H1 (cell line): ENCODE data around the gene COPS2. TPM values are rescaled to one million over a fixed set of nuclear protein-coding genes. Genes with fewer than 3 reads are reported as not detected.

Source experiments
- CTCF ChIA-PET: fragments of 300-600 bp; sonication (Branson Sonifier 250); formaldehyde crosslinking; loops from one replicate; lab custom pipeline; 2021; ENCODE audit not compliant: partially characterized antibody; lab: Charles Lee
- POLR2A ChIA-PET: fragments of 300-600 bp; sonication (Branson Sonifier 250); formaldehyde crosslinking; loops from one replicate; lab custom pipeline; 2021; ENCODE audit warnings: inconsistent platforms; ENCODE audit not compliant: partially characterized antibody; lab: Charles Lee
- DNase-seq, 2 experiments: peaks; one replicate each; pipeline versions ENCODE4 v3.0.0 to v3.0.0-alpha.2; 2010 to 2022; ENCODE audit warnings: low spot score in 2 of 2, low read depth in 1 of 2, mixed read lengths in 1 of 2
- FAIRE-seq: peaks from 2 replicates; lab custom pipeline; 2011; peaks lifted over from hg19 to GRCh38; lab: Jason Lieb, UNC
- H2AFZ ChIP-seq: 2 replicates; pipeline ENCODE4 v1.8.1; 2012; ENCODE audit warnings: low read length, inconsistent platforms
- H2AK5ac ChIP-seq: 2 replicates; pipeline ENCODE4 v1.6.1; 2013; ENCODE audit warnings: low read depth, low read length
- H2BK120ac ChIP-seq: replicated peaks from 2 replicates; pipeline ENCODE3; 2013; ENCODE audit warnings: low read depth, low read length, inconsistent platforms
- H2BK12ac ChIP-seq: 2 replicates; pipeline ENCODE4 v1.6.1; 2013; ENCODE audit warnings: low read depth, low read length
- H2BK15ac ChIP-seq: 2 replicates; pipeline ENCODE4 v1.6.1; 2013; ENCODE audit warnings: low read length
- H2BK20ac ChIP-seq: 2 replicates; pipeline ENCODE4 v1.6.1; 2013; ENCODE audit warnings: low read length
- H2BK5ac ChIP-seq: 2 replicates; pipeline ENCODE4 v1.6.1; 2013; ENCODE audit warnings: low read depth, low read length
- H3K14ac ChIP-seq: 2 replicates; pipeline ENCODE4 v1.6.1; 2013; ENCODE audit warnings: inconsistent platforms; ENCODE audit not compliant: insufficient read length
- H3K18ac ChIP-seq: 2 replicates; pipeline ENCODE4 v1.6.1; 2013; ENCODE audit warnings: low read length; ENCODE audit errors: extremely low read depth
- H3K23ac ChIP-seq: 2 replicates; pipeline ENCODE4 v1.6.1; 2013; ENCODE audit warnings: inconsistent platforms; ENCODE audit not compliant: insufficient read length
- H3K23me2 ChIP-seq: 2 replicates; pipeline ENCODE4 v1.6.1; 2013; ENCODE audit warnings: low read depth, low read length
- H3K27ac ChIP-seq: 2 replicates; pipeline ENCODE4 v1.6.1; 2011; ENCODE audit warnings: low read depth, low read length, inconsistent platforms
- H3K27me3 ChIP-seq, 4 experiments: replicated peaks in 1 of 4; 1 replicate in 1 of 4; 2 replicates in 3 of 4; pipeline versions ENCODE4 v1.6.1 to v1.8.1; 2011 to 2013; ENCODE audit warnings: low read length in 3 of 4, mild to moderate bottlenecking in 3 of 4, inconsistent platforms in 2 of 4, mixed read lengths in 2 of 4, moderate library complexity in 1 of 4; ENCODE audit not compliant: control insufficient read depth in 3 of 4, insufficient read depth in 3 of 4; ENCODE audit errors: extremely low read depth in 1 of 4
- H3K36me3 ChIP-seq, 4 experiments: 2 replicates each; pipeline versions ENCODE4 v1.6.1 to v1.8.1; 2011 to 2013; ENCODE audit warnings: mild to moderate bottlenecking in 4 of 4, low read length in 3 of 4, moderate library complexity in 2 of 4, control low read depth in 1 of 4, inconsistent platforms in 1 of 4; ENCODE audit not compliant: insufficient read depth in 4 of 4, control insufficient read depth in 2 of 4
- H3K4ac ChIP-seq: replicated peaks from 2 replicates; pipeline ENCODE3; 2013; ENCODE audit warnings: low read length, low read depth, mixed read lengths, inconsistent platforms; ENCODE audit not compliant: insufficient read length
- H3K4me1 ChIP-seq, 4 experiments: replicated peaks in 1 of 4; 1 replicate in 1 of 4; 2 replicates in 3 of 4; pipeline versions ENCODE4 v1.6.1 to v1.8.1; 2011 to 2013; ENCODE audit warnings: low read length in 3 of 4, inconsistent platforms in 2 of 4, mixed read lengths in 1 of 4; ENCODE audit not compliant: insufficient read depth in 4 of 4, control insufficient read depth in 3 of 4
- H3K4me2 ChIP-seq, 2 experiments: 2 replicates each; pipeline versions ENCODE4 v1.6.1 to v1.8.1; 2011 to 2013; ENCODE audit warnings: low read depth in 2 of 2, low read length in 2 of 2, control low read depth in 1 of 2, inconsistent platforms in 1 of 2, mild to moderate bottlenecking in 1 of 2; ENCODE audit not compliant: insufficient read depth in 1 of 2
- H3K4me3 ChIP-seq, 4 experiments: fragments of 200-600, 300-600 bp in 1 of 4; sonication (generic), shearing (Covaris generic), sonication (Bioruptor Twin) in 1 of 4; 2 replicates each; pipeline versions ENCODE4 v1.5.1 to v1.8.1; 2011 to 2016; ENCODE audit warnings: low read length in 4 of 4, low read depth in 3 of 4, control low read depth in 2 of 4, inconsistent platforms in 2 of 4, mild to moderate bottlenecking in 2 of 4, mixed read lengths in 1 of 4, moderate library complexity in 1 of 4; ENCODE audit not compliant: insufficient read depth in 2 of 4; ENCODE audit errors: extremely low read depth in 1 of 4
- H3K56ac ChIP-seq: replicated peaks from 2 replicates; pipeline ENCODE3; 2013; ENCODE audit warnings: low read depth, mild to moderate bottlenecking, mixed read lengths, low read length, inconsistent platforms; ENCODE audit not compliant: insufficient read length
- H3K79me1 ChIP-seq: 2 replicates; pipeline ENCODE4 v1.6.1; 2013; ENCODE audit warnings: low read depth, low read length, control low read depth
- H3K79me2 ChIP-seq, 2 experiments: 2 replicates each; pipeline versions ENCODE4 v1.6.1 to v1.8.1; 2012 to 2013; ENCODE audit warnings: low read length in 2 of 2, mild to moderate bottlenecking in 2 of 2, inconsistent platforms in 1 of 2; ENCODE audit not compliant: insufficient read depth in 2 of 2, control insufficient read depth in 1 of 2
- H3K9ac ChIP-seq, 4 experiments: replicated peaks in 1 of 4; 1 replicate in 1 of 4; 2 replicates in 3 of 4; pipeline versions ENCODE4 v1.6.1 to v1.8.1; 2011 to 2013; ENCODE audit warnings: low read depth in 3 of 4, low read length in 3 of 4, control low read depth in 2 of 4, mild to moderate bottlenecking in 2 of 4, moderate library complexity in 2 of 4, inconsistent platforms in 1 of 4; ENCODE audit errors: extremely low read depth in 1 of 4
- H3K9me3 ChIP-seq, 2 experiments: 2 replicates each; pipeline versions ENCODE4 v1.6.1 to v1.8.1; 2012 to 2013; ENCODE audit warnings: mild to moderate bottlenecking in 2 of 2, moderate library complexity in 2 of 2, control low read depth in 1 of 2, inconsistent platforms in 1 of 2, low read depth in 1 of 2, low read length in 1 of 2, mixed read lengths in 1 of 2; ENCODE audit not compliant: insufficient read depth in 2 of 2
- H4K20me1 ChIP-seq, 2 experiments: replicated peaks in 1 of 2; 2 replicates each; pipeline versions ENCODE3 to v1.8.1; 2011 to 2013; ENCODE audit warnings: inconsistent platforms in 2 of 2, low read length in 2 of 2, mild to moderate bottlenecking in 1 of 2; ENCODE audit not compliant: insufficient read depth in 2 of 2, control insufficient read depth in 1 of 2
- H4K5ac ChIP-seq: 2 replicates; pipeline ENCODE4 v1.6.1; 2013; ENCODE audit warnings: low read length, low read depth, mixed read lengths, inconsistent platforms; ENCODE audit not compliant: insufficient read length
- H4K8ac ChIP-seq: 2 replicates; pipeline ENCODE4 v1.8.0; 2013; ENCODE audit warnings: mild to moderate bottlenecking, moderate library complexity, low read length, inconsistent platforms; ENCODE audit not compliant: insufficient read depth; ENCODE audit errors: extremely low read depth
- H4K91ac ChIP-seq: replicated peaks from 2 replicates; pipeline ENCODE3; 2013; ENCODE audit warnings: low read length, mixed read lengths, inconsistent platforms; ENCODE audit not compliant: insufficient read length
- CBX5 ChIP-seq: fragments of 300-800, 300-1000 bp; sonication (generic); IDR thresholded peaks from 2 replicates; pipeline ENCODE4 v1.7.1; 2016; ENCODE audit warnings: antibody characterized with exemption, low read length, low read depth
- EP300 ChIP-seq, 2 experiments: IDR thresholded peaks; 1 replicate in 1 of 2; 2 replicates in 1 of 2; pipeline ENCODE4 v1.6.1; 2011 to 2012; ENCODE audit warnings: low read depth in 2 of 2, low read length in 2 of 2, mild to moderate bottlenecking in 2 of 2, borderline replicate concordance in 1 of 2, inconsistent platforms in 1 of 2, moderate library complexity in 1 of 2
- EZH2 ChIP-seq: fragments of 200-600 bp; sonication (generic); IDR thresholded peaks from 2 replicates; pipeline ENCODE4 v1.7.1; 2012; ENCODE audit warnings: low read depth, mild to moderate bottlenecking, moderate library complexity, low read length, inconsistent platforms; ENCODE audit not compliant: severe bottlenecking
- KDM4A ChIP-seq: IDR thresholded peaks from one replicate; pipeline ENCODE4 v1.7.1; 2012; ENCODE audit warnings: low read depth, mild to moderate bottlenecking, moderate library complexity, low read length, inconsistent platforms; ENCODE audit not compliant: severe bottlenecking
- MAFK ChIP-seq: IDR thresholded peaks from 2 replicates; pipeline ENCODE4 v1.6.1; 2012; ENCODE audit warnings: low read depth, mild to moderate bottlenecking, improper control_type of control experiment, low read length
- POLR2A ChIP-seq, 2 experiments: IDR thresholded peaks; 1 replicate in 1 of 2; 2 replicates in 1 of 2; pipeline ENCODE4 v1.6.1; 2011; ENCODE audit warnings: low read depth in 2 of 2, low read length in 2 of 2, mild to moderate bottlenecking in 2 of 2; ENCODE audit errors: control extremely low read depth in 1 of 2
- RXRA ChIP-seq: IDR thresholded peaks from 2 replicates; pipeline ENCODE4 v1.6.1; 2011; ENCODE audit warnings: low read depth, mild to moderate bottlenecking, low read length, moderate library complexity; ENCODE audit not compliant: insufficient read depth
- SIRT6 ChIP-seq: IDR thresholded peaks from one replicate; pipeline ENCODE4 v1.7.1; 2012; ENCODE audit warnings: low read length, inconsistent platforms
- SRF ChIP-seq: IDR thresholded peaks from 2 replicates; pipeline ENCODE4 v1.6.1; 2011; ENCODE audit warnings: mild to moderate bottlenecking, low read depth, low read length, moderate library complexity
- TCF12 ChIP-seq: IDR thresholded peaks from 2 replicates; pipeline ENCODE4 v1.6.1; 2011; ENCODE audit warnings: low read depth, mild to moderate bottlenecking, low read length
- TEAD4 ChIP-seq: IDR thresholded peaks from 2 replicates; pipeline ENCODE4 v1.6.1; 2012; ENCODE audit warnings: low read depth, low read length, inconsistent platforms, mixed read lengths
- USF2 ChIP-seq: IDR thresholded peaks from 2 replicates; pipeline ENCODE4 v1.6.1; 2011; ENCODE audit warnings: low read length, improper control_type of control experiment
- YY1 ChIP-seq: IDR thresholded peaks from 2 replicates; pipeline ENCODE4 v1.6.1; 2011; ENCODE audit warnings: low read depth, mild to moderate bottlenecking, low read length
- WGBS, 2 experiments: shearing (Covaris generic) in 1 of 2; methylation state at CpG; one replicate each; pipeline versions ENCODE4 v1.1.6 to v1.1.7; 2013 to 2015; ENCODE audit warnings: low lambda C conversion rate in 2 of 2, mixed read lengths in 2 of 2, inconsistent platforms in 1 of 2, low coverage in 1 of 2, missing lambda C conversion rate in 1 of 2; ENCODE audit not compliant: insufficient replicate concordance in 2 of 2, insufficient coverage in 1 of 2, insufficient read length in 1 of 2; ENCODE audit errors: extremely low coverage in 1 of 2, missing lambda C conversion rate in 1 of 2; 5-methylcytosine and 5-hydroxymethylcytosine counted together
- polyA plus RNA-seq, 7 experiments: library from polyadenylated mRNA; depleted of rRNA in 3 of 7; stranded (reverse) in 5 of 7; unstranded in 2 of 7; fragments of >200 nt in 5 of 7; fragments of 200-250 nt in 2 of 7; gene quantifications; 1 replicate in 5 of 7; 2 replicates in 1 of 7; 4 replicates in 1 of 7; pipeline versions ENCODE4 v1.2.1 to v1.2.3, GENCODE V29; 2011 to 2013; ENCODE audit warnings: missing spikeins in 2 of 7, mixed read lengths in 2 of 7
- total RNA-seq: library from RNA; stranded (reverse); fragmentation: NEBNext Ultra II Directional; extraction: Animal tissue kit (Norgen Biotek cat#: 25700); gene quantifications from 2 replicates; pipeline ENCODE4 v1.2.1, GENCODE V29; 2021

The COPS2 gene
- total and polyA plus RNA-seq, 2 of the 8 experiments (the other 6 are each of a cell fraction or from before 2014, with no cell fraction given), result 17.7 to 85.1 TPM

- DNase-seq (no peak), FAIRE-seq (no peak)
- Histone ChIP-seq H2BK120ac (no peak overlapping the region), H2AFZ (no peak overlapping the region), H3K4me3 (peak overlapping the region; percentile 90 to 99 (median 94)), H3K14ac (no peak overlapping the region), H3K23me2 (peaks cover 1% of the 10 kb centered on the region; the same call in 1 of the 2 replicates), H3K27ac (no peak overlapping the region), H3K27me3 (no peaks in the 10 kb centered on the region), H3K4ac (no peak overlapping the region), H2AK5ac (no peak overlapping the region), H3K9ac (peak overlapping the region in 3 of 4 experiments; percentile 85 to 95 (median 90); a peak in 4 of 7 replicates), H3K56ac (no peak overlapping the region), H2BK5ac (no peak overlapping the region), H3K4me1 (no peaks in the 10 kb centered on the region), H3K4me2 (peak overlapping the region; percentile 65 to 86), H3K18ac (no peak overlapping the region), H4K91ac (no peak overlapping the region), H3K9me3 (no peaks in the 10 kb centered on the region), H4K8ac (no peak overlapping the region), H2BK15ac (no peak overlapping the region), H3K23ac (no peak overlapping the region), H2BK12ac (no peak overlapping the region), H4K5ac (no peak overlapping the region), H3K79me1 (no peaks in the 10 kb centered on the region; the same call in none of the 2 replicates), H3K79me2 (peaks cover 11 to 62% of the 10 kb centered on the region in 2 experiments), H3K36me3 (no peaks in the 10 kb centered on the region), H2BK20ac (no peak overlapping the region), H4K20me1 (peaks cover 0 to 4% of the 10 kb centered on the region in 2 experiments)
- 40% methylated on average over 8 of the region's 8 CpGs; no CpG with 5 or more reads in 1 of the 2 experiments for WGBS, 2 experiments
- ChIA-PET CTCF (interaction anchor here (1.0 to 3.1 kb wide), 2 partner anchors 8 to 293 kb away, joined by 3 to 15 read pairs; no protein-coding TSS in a partner anchor), POLR2A (interaction anchor here (0.6 to 1.8 kb wide), 2 partner anchors 15 to 25 kb away, joined by 3 to 17 read pairs; partner anchors contain the start of gene GALK2)
- TF ChIP-seq USF2, result no peak
- no peak for TF ChIP-seq CBX5
- TF ChIP-seq SIRT6, result no peak
- TF ChIP-seq SRF, result no peak
- no peak for TF ChIP-seq MAFK
- TF ChIP-seq TEAD4, result no peak
- TF ChIP-seq EP300 (IDR thresholded peaks at IDR 0.05; ENCODE audit: borderline replicate concordance in 1 of 2, low read depth in 2 of 2, low read length in 2 of 2), result no peak
- TF ChIP-seq YY1, result no peak
- no peak for TF ChIP-seq TCF12
- no peak for TF ChIP-seq POLR2A (IDR thresholded peaks at IDR 0.05; ENCODE audit: control extremely low read depth in 1 of 2, low read depth in 2 of 2, low read length in 2 of 2)
- TF ChIP-seq EZH2, result no peak
- no peak for TF ChIP-seq RXRA
- TF ChIP-seq KDM4A, result no peak
These were observed 1.0 kb downstream of the COPS2 start for GRCh38 chr15:49154359-49154758.
